MM.1S (cell line): ENCODE data around the gene CALY.

Experiments
- CTCF ChIP-seq: fragments of 300-600 bp; sonication (generic); IDR thresholded peaks from 2 replicates; pipeline ENCODE4 v1.5.1; 2016; ENCODE audit warnings: antibody characterized with exemption, low read length, mixed read lengths
- EZH2 ChIP-seq: fragments of 300-600 bp; sonication (generic); optimal IDR thresholded peaks from 2 replicates; pipeline ENCODE3; 2017; ENCODE audit warnings: low read depth, mild to moderate bottlenecking, antibody characterized with exemption, low read length, mixed read lengths
- EZH2phosphoT487 ChIP-seq: fragments of 300-600 bp; sonication (generic); IDR thresholded peaks from 2 replicates; pipeline ENCODE4 v1.6.1; 2018; ENCODE audit warnings: antibody characterized with exemption, low read length

- TF ChIP-seq CTCF (no peak), EZH2 (no peak), EZH2phosphoT487 (no peak)
These were observed 20.8 kb upstream of the CALY start, which contains the start of gene FUOM for GRCh38 chr10:133357285-133358161.
